HTR-8/SVneo (cell line): ENCODE data around the gene CDC14C.
"Not testable (repeated sequence)": the region's sequence is repeated elsewhere in the genome, so short reads cannot be mapped to it uniquely, and the experiment has no call there.

Source experiments
- DNase-seq: peaks from one replicate; pipeline ENCODE4 v3.0.0; 2011; ENCODE audit warnings: low spot score, mixed read lengths; ENCODE audit not compliant: insufficient read length
- FAIRE-seq: peaks from 2 replicates; lab custom pipeline; 2011; peaks lifted over from hg19 to GRCh38; lab: Jason Lieb, UNC

CDC14C gene

DNA sequence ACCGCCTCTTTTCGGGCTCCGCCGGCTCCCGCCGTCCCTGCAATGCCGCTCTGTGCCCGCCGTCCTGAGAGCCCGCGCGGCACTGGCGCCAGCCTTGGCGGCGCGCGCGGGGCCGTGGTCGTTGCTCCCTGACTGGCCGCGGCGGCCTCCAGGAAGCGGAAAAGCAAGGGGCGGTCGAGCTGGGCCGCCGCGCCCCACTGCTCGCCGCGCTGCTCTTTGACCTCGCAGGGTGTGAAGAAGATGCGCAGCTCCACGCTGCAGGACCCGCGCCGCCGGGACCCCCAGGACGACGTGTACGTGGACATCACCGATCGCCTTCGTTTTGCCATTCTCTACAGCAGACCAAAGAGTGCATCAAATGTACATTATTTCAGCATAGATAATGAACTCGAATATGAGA, at the start of gene CDC14C:
CDC14C (plus strand) TSS at position 115 of the 400 bp plus-strand sequence; CDS start at position 241, 126 bp downstream.
- no peak for DNase-seq
- no peak for FAIRE-seq

DNA sequence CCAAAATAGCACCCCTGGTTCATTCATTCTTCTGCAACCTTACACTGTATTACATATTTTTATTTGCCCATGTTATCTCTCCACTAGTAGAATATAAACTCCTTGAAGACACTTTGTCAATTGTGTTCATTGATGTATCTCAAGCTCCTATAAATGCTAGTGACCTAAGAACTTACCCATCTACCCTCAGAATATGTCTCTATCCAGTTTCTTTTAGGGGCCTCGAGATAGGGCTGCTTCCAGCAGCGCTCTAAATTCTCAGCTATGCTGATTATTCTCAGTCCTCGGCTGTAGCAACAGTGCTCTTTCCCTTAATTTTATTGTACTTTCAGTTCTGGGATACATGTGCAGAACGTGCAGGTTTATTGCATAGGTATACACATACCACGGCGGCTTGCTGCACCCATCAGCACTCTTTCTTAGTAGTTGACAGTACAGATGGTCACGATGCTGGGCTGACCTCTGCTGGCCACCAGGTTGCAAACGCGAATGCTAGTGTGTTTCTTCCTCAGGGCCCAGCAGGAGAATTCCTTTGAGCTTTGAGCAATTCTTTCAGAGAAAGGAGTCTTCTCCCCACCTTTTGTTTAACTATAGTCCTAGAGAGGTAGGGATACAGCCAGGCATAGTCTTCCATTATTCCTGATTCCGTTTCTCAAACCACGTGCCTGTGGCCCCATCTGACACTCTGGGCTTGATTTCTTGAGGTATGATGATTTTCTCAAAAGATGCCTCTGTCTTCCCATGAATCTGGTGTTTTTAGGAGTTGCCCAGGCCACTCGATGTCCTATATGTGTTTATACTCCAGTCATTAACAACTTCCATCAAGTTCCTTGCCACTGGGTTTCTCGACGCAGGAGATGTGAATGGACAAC, 49.1 kb upstream of the CDC14C start:
- DNase-seq (no peak), FAIRE-seq (no peak)

DNA sequence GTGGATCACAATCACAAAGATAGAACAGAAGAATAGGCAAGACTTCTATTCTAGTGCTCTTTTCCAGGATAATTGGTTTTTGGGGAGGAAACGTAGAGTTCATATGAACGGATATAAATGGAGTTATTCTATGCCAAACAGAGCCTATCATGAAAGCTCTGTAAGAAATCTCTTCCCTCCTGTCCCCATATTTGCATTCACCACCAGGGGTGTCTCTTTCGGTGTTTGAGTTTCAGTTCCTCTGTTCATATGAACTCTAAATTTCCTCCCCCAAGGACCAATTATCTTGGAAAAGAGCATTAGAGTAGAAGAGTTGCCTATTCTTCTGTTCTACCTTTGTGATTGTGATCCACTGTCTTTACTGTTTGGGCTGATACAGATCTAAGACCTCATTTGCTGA, 48.3 kb upstream of the CDC14C start:
- DNase-seq: no peak
- FAIRE-seq: no peak

DNA sequence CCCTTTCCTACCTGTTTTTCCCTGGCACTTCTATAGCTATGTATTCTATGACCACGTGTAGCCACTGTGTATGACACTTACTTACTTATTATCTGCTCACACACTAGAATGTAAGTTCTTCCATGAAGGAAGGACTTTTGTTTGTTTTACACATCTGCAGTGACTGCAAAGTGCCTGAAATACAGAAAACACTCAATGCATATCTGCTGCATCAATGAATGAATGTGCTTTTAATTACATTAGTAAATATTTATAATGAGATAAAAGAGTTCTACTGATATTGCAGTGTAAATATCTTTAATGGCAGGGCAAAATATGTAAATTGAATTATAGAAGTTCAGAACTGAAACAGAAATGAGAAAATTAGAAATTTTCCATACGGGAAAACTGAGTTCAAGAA, 43.5 kb upstream of the CDC14C start:
- DNase-seq: no peak
- FAIRE-seq: no peak

DNA sequence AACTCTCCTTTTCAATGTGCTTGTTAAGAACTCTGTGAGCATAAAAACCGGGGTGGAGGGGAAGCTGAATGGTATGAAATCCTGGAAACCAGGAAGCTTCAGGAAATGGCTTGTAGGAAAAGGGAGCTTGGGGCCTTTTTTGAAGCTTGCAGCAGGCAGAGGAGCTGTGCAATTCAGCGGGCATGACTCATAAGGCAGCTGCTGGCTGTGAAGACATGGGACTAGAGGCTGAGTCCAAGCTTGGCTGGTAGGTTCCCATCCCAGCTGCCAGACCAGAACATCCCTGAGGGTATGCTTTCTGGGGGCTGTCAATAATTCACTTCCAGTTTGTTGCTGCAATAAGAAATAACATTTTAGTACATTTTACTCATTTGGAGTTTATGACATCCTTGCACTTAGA, 36.8 kb upstream of the CDC14C start:
- no peak for FAIRE-seq
- DNase-seq: no peak

DNA sequence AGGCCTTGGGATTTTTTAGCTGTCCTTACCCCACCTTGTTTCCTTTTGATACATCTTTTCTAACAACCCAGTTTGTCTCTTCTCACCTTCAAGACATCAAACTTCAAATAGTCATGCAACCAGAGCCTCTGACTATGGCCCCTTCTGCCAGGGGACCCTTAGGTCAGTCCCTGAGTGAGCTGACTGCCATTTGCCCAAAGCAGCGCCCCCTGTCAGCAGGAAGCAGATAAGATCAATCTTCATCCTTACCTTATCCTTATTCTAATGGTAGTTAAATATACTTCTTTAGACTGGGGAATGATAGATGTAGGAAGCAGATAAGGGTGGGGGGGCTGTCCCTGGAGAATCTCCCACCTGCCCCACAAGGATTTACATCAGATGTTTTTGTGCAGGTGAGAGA, 29.8 kb upstream of the CDC14C start:
- no peak for DNase-seq

DNA sequence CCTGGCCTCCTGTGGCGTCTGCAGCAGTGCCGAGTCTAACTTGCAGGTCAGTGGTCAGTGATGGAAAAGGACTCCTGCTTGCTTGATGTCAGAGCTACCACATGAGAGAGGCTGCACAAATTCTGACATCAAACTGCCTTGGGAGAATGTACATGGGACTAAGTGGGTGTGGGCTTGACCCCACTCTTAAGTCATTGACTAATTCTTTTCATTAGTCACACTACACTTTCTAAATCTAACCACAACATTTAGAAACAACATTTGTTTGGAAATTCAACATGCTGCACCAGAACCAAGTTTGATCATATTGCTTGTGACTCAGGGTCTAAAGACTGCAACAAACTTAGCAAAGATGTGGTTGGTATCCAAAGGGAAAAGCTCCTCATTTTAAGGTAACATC, 24.4 kb upstream of the CDC14C start:
- FAIRE-seq (no peak), DNase-seq (no peak)

More for the DNA sequence above, 29.8 kb upstream of the CDC14C start:
- FAIRE-seq: no peak

DNA sequence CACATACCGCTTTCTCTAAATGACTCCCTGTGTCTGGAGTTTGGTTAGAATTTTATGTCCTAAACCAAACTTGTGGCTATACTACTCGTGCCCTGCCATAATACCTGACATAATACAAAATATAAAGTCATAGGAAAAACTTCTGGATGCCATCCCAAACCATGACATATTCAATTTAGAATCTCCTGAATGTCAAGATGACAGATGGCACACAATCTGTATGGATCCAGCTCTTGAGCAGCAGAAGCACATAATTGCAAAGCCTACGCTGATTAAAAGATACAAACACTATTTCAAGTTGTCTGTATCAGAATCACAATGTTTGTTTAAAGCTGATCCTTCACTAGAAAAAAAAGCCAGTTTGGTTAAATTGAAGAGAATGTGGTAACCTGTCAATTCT, 22.4 kb upstream of the CDC14C start:
- no peak for FAIRE-seq
- no peak for DNase-seq

DNA sequence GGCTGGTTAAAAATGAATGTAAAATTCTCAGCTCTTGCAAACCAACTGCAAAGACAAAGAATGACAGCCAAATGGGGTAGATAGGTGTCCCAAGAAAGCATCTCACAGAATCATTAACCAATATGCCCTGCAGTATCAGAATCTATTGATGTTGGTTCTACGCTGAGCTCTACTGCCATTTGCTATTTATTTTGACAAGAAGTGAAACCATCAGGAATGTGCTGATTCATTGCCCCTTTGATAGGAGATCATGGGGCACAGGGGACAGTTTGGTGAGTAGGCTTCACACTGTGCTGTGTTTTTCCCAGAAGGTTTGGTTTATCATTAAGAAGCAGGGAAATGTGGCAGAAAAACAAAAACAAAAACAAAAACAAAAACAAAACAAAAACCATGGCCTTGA, 19.4 kb upstream of the CDC14C start:
- FAIRE-seq (no peak), DNase-seq (no peak)

DNA sequence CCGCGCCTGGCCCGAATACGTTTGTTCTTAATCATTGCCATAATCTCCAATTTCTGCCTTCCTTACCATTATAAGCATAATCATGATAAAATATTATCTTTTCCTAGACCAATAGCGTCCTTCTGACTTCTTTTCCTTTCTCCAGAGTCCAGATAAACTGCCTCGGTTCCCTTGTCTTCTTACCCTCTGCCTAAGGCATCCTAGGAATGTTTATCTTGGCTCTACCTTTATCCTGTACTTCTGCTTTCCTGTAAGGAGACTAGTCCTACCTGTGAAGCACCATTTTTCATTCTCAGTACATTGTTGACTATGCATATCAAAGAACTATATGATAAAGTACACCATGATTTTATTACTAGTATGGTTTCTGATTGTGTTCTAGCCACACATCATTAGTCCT, 18.7 kb upstream of the CDC14C start:
- not testable (repeated sequence) for DNase-seq, FAIRE-seq

DNA sequence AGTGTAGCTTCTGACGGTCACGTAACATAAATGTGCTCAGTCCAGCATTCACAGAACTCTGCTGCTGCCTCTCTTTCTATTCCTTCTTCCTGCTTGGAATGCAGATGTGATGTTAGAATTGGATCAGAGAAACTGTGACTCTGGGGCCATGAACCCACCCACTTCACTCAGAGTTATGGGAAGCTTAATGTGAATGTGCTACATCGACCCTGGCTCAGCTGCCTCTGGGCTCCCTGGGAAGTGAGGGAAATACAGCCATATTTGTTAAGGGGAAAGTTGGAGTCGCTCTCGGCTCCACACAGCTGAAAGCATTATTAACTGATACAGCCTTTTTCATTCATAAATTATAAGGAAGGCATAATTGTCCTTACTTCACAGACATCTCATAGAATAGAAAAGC, 14.5 kb upstream of the CDC14C start:
- not testable (repeated sequence) for DNase-seq, FAIRE-seq

DNA sequence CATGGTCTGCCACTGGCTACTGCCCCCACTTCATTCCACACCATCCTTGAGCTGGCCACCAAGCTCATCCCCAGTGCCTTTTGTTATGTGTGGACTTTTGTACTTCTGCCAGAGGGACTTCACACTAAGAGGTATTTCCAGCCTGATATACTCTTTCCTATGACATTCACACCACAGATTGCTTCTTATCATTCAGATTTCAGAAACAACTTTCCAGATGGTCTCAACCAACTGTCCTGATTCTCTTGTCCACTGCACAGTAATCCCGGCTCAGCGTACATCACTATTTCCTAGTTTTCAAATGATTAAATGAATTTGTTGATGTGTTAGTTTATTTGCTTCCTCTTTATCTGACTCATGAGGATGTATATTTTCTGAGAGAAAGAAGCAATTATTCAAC, 7.1 kb downstream of the CDC14C start:
- DNase-seq (no peak), FAIRE-seq (no peak)

DNA sequence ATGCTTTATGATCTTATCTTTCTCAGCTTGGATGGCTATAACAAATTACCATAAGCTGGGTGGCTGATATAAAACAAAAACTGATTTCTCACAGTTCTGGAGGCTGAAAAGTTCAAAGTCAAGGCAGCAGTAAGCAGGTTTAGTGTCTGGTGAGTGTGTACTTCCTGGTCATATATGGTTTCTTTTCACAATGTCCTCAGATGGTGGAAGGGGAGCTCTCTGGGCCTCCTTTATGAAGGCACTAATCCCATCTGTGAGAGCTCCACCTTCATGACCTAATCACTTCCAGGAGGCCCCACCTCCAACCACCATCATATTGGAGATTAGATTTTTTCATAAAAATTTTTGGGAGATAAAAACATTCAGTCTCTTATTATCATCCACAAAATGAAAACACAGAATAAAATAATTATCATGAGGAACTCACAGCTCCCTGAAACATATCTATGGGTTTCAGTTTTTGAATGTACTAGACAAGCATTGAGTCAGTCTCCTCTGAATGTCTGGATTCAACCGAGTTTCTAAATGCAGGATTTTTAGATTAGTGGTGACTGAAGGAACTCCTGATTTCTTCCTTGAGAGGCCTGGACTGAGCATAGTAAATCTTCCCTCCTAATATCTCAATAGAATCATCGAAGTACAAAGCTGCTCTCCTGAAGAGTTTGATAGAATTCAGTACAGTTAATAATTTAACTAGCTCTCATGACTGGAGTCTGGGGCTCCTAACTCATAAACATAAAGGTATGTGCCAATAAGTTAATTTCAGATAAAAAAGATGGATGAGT, 8.0 kb downstream of the CDC14C start:
- FAIRE-seq (no peak), DNase-seq (no peak)

DNA sequence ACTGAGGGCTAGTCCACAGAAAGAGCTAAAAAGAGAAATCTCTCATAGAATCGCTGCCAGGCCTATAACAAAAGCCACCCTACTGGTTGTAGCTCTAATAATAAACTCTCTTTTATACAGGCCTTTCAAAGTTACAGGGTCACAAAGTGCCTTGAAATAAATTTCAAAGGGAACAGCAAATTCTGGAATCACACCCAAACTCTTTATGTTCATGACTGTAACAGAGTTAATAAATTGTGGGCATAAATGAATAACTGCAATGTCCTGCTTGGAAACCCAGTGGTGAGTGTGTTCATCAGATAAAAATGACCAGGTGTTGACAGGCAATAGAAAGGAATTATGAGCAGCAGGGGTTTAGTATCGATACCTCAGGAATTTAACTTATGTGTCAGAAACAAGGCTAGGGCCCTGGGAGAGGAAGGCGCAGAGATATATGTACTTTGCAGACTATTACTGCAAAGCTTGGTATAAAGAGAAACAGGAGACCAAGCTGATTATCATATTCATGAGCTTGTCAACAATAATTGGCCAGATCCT, 9.3 kb downstream of the CDC14C start:
- DNase-seq: no peak
- FAIRE-seq: no peak

DNA sequence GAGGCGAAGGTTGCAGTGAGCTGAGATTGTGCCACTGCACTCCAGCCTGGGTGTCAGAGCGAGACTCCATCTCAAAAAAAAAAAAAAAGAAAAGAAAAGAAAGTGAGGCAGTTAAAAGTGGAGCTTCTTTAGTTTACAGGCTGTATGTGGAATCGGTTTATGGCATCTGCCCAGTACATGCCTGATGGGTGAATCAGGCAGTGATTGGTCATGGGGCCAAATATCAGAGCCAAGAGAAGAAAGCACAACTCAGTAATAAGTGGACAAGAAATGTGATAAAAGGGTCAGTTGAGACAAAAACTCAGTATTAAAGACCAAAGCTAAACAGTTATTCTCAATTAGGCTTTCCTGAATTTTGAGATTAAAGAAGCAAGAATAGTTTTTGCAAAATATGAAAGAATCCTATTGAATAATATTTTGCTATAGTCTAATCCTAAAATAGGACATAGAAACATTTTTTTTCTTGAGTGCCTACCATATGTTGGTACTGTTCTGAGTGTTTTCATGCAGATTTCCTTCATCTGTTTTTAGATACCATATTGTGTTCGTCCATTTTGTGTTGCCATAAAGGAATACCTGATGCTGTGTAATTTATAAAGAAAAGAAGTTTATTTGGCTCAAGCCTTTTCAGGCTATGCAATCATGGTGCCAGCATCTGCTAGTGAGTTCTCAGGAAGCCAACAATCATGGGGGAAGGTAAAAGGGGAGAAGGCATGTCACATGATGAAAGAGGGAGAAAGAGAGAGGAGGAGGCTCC, 14.4 kb downstream of the CDC14C start:
- DNase-seq: no peak

DNA sequence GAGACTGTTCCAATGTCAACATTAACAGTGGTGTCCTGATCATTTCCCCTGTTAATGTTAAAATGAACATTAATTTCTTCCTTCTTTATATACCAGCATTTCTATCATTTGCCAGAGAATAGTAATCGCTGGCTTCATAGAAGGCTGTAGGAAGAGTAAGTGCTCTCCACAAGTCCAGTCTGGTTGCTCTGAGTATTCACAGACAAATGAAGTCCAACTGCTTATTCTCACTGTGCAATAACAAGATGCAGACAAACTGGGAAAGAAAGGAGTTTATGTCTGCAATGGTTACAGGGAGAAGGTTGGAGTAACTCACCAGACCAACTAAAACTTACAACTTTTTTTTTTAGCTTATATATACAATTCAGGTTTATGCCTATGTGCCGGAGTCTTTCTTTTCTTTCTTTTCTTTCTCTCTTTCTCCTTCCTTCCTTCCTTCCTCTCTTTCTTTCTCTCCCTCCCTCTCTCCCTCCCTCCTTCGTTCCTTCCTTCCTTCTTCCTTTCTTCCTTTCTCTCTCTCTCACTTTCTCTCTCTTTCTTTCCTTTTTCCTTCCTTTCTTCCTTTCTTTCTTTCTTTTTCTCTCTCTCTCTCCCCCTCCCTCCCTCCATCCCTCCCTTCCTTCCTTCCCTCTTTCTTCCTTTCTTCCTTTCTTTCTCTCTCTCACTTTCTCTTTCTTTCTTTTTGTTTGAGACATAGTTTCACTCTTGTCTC, 19.1 kb downstream of the CDC14C start:
- no peak for FAIRE-seq
- DNase-seq: no peak

More for the DNA sequence above, 14.4 kb downstream of the CDC14C start:
- FAIRE-seq: no peak

DNA sequence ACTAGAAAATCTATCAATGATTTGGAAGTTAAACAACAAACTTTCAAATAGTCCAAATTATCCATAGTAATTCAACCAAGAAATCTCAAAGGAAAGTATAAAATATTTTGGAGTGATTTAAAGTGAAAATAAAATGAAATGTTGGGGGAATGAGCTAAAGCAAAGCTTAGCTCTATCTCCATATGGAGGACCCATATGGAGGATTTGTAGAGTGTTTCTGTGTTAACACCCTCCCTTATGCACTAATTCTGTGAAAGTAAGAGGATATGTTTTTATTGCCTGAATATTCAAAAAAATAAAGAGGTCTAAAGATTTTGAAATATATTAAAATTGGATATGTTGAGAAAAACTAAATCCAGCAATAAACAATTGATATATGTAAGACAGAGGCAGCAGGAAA, 31.6 kb downstream of the CDC14C start:
- FAIRE-seq: no peak
- DNase-seq: no peak

DNA sequence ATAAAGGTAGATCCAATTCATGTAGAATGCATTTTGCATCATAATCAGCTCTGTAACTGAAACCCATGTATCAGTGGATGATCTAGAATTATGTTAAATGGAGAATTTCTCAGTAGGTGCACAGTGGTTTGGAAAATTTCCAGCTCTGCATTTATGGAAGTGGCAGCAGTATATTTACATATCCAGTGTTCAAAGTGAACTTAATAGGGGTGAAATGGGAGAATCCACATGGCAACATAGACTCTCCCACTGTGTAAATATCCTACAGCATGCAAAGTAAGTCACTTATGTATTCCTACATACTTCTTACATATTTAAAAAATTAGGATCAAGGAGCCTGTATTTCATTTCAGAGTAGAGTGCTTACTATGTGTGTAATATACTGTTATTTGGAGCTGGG, 35.3 kb downstream of the CDC14C start:
- no peak for FAIRE-seq
- no peak for DNase-seq

DNA sequence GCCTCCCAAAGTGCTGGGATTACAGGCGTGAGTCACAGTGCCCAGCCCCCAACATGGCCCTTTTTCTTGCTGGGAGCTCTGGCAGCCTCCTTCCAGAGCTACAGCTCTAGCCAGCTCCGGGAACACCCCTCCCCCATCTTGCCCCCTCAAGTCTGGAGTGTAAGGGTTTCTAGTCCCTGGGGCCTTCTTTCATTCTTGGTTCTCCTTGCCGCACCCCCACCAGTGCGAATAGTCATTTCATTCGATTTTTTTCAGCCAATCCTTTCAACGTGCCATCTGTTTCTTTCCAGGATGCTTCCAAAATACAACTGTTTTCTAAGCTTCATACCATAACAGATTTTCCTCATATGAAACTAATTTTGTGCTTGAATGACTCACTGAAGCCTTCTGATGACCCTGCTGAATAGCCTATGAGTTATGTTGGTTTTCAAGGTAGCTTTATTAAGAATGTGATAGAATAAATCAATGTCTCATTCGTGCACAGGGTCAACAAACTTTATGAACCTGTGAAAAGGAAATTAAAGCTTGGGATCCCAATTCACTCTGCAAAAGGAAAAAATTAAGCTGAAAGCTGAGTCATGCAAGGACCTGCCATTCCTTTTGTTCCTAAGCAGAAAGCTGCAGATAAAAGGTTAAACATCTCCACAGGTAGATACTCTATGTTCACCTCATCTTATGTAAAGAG, 38.6 kb downstream of the CDC14C start:
- FAIRE-seq (no peak), DNase-seq (no peak)
